ENCODE results near the gene TTC27.
"Not testable (repeated sequence)": the region's sequence is repeated elsewhere in the genome, so short reads cannot be mapped to it uniquely, and the experiment has no call there.

Gene TTC27

DNA sequence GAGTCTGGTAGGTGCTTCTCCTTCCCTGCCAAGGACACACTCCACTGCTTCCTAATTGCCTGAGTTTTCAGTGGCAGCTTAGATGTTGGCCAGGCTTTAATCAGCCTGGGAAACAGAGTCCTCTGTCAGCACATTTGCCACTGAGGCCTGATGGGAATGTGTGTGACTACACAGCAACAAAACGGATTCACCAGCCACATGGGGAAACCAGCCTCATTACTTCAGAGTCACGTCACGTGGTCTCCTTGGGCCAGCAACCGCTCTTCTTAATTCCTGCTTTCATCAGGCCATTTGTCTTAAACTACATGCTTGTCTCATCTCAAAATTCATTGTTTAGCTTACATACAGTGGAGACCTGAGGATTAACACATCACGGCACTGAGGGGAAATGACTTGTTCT, 225.0 kb downstream of the TTC27 start:
- DNase-seq (ENCODE audit: low read depth) = no peak

DNA sequence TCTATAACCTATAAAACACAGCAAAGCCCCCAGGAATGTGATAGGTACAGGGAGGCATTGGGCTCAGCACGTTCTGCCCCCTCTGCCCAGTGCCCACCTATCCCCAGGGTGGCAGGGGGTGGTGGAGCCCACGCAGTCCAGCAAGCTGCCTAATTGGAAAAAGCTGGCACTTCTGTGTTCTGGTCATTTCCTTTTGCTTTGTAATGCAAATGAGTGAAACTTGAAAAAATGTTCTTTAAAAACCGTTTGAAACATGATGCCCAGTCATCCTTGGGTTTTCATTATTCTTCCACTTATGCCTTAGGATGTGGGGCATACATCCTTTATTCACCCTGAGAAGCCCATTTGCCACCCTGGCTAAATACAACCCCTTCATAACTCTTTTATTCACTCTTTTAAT, 229.0 kb downstream of the TTC27 start:
- no peak for DNase-seq (ENCODE audit: low read depth)

DNA sequence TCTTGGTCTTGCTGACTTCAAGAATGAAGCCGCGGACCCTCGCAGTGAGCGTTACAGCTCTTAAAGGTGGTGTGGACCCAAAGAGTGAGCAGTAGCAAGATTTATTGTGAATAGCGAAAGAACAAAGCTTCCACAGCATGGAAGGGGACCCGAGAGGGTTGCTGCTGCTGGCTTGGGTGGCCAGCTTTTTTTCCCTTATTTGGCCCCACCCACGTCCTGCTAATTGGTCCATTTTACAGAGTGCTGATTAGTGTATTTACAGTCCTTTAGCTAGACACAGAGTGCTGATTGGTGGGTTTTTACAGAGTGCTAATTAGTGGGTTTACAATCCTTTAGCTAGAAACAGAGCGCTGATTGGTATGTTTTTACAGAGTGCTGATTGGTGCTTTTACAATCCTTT, 230.9 kb downstream of the TTC27 start:
- DNase-seq (ENCODE audit: low read depth) = no peak

DNA sequence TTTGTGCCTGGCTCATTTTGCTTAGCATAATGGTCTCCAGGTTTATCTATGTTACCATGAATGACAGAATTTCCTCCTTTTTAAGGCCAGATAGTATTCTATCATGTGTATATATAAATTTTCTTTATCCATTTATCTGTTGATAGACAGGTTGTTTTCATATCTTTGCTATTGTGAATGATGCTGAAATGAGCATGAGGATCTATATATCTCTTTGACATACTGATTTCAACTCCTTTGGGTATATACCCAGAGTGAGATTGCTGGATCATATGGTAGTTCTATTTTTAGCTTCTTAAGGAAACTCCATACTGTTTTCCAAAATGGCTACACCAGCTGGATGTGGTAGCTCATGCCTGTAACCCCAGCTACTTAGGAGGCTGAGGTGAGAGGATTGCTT, 232.5 kb downstream of the TTC27 start:
- DNase-seq (ENCODE audit: low read depth) = no peak

DNA sequence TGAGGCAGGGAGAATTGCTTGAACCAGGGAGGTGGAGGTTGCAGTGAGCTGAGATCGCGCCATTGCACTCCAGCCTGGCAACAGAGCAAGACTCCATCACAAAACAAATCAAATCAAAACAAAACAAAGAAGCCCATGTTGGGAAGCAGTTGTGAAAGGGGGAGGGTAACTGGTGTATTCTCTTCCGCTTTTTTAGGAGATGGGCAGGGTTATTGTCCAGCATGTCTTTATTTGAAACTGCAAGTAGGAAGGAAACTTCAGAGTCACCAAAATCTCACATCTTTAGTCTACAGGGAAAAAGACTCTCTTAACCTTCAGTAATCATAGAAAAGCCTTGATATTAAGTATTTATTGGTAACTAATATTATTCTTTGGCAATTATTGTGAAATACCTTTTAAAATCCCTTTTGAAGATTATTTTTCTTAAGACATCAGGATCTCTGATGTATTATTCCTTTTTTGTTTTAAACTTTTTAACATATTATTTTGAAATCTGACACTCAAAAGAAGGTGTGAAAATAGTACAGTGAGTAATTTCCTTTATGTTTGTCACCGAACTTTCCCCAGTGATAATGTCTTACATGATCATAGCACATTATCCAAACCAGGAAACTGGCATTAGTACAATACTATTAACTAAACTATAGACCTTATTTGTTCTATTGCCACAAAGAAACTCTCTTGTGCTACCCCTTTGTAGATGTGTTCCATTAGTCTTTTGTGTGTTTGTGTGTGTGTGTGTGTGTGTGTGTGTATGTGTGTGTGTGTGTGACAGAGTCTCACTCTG, 234.6 kb downstream of the TTC27 start:
- no peak for DNase-seq (ENCODE audit: low read depth)

DNA sequence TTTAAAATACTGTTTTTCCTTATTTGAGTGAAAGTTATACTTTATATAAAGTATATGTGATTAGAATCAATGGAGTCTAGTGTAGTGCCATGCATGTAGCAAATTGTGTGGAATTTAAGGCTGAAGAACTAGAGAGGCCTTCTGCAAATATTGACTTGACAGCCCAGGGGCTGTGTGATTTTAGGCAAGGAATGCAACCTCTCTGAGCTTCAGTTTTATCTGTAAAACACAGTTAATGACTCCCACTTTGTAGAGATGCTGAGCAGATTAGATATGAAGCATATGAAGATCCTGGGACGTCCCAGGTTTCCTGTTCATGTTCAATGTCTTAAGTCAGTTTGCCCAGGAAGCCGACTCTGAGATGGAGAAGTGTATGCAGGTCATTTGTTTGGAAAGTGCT, 235.5 kb downstream of the TTC27 start:
- no peak for DNase-seq (ENCODE audit: low read depth)

DNA sequence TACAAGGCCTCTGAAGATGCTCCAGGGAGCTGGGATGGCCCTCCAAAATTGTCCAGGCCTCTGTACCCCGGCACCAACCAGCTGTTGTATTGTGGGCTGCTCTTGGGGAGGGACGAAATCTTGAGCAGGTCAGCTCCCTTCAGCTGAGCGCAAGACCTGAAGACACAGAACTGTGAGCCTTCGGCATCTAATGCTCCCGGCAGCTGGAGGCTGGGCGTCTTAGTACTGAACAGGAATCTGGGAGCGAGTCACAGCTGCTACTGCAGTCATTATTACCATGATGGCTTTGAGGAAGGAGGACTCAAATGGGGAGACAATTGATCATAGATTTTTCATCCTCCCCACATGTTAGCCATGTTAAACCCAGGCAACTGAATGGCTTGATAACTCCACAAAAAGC, 236.0 kb downstream of the TTC27 start:
- DNase-seq (ENCODE audit: low read depth) = no peak

DNA sequence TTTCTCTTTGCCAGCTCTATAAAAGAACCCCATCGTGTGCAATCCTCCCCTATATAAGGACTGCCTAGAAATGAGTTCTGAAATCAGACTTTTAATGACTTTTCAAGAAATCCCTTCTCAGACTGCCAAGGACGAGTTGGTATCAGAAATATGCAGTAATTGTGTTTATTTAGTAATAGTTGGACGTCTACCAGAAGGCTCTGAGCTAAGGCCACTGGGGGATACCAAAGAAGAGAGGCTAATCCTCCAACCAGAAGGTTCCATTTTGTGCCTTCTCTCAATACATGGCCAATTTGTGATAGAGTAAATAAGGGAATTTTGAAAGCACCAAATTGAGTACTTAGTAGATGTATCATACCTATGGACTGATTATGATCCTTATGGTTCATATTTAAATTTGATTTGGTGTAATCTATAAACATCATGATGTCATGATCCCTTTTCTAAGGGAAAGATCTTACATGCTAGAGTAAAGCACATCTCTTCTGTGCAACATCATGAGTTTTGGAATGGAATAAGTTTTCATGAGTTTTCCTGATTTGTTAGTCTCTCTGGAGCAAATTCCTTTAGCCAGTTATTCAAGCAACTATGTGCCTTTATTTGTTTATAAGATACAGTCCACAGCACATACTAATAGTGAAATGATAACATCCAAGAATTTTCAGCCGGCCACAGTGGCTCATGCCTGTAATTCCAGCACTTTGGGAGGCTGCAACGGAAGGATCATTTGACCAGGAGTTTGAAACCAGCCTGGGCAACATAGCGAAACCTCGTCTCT, 236.7 kb downstream of the TTC27 start:
- no peak for DNase-seq (ENCODE audit: low read depth)

DNA sequence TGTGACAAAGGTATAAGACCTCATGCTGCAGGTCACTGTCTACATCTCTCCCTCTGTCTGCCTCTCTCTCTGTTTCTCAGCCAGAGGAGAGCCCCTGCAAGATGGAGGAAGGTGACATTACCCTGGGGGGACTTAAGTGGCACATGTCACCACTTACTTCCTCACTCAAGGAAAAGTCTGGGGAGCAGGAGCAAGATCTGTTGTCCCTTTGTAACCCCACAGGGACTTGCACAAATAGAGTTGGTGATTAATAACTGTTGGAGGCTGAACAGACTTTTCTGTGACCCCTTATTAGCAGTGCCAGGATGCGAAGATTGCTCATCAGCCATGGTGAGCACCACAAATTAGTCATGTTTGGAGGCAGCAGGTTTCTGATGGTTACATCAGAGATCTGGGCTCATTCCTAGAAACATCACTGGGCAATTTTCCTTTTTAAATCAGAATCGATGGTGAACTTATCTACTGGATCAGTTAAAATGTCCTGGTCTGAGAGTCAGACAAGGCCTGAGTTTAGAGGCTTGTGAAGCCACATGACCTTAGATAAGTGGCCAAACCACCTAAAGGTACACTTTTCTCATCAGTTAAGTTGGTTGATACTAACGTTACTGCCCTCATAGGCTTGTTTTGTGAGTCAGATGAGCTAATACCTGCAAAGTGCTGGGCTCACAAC, 237.7 kb downstream of the TTC27 start:
- DNase-seq (ENCODE audit: low read depth) = no peak

DNA sequence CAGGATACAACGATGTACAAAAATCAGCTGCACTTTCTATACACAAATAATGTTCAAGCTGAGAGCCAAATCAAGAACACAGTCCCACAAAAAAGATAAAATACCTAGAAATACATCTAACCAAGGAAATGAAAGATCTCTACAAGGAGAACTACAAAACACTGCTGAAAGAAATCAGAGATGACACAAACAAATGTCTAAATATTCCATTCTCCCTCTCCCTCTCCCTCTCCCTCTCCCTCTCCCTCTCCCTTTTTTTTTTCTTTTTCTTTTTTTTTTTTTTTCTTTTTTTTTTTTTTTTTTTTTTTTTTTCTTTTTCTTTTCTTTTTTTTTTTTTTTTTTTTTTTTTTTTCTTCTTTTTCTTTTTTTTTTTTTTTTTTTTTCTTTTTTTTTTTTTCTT, 238.6 kb downstream of the TTC27 start:
- DNase-seq (ENCODE audit: low read depth) = not testable (repeated sequence)

Data from stimulated activated CD8-positive, alpha-beta memory T cell treated with anti-CD3 and anti-CD28 coated beads, Interleukin-15, amount 100 ng/mL, for 24 hours (primary cell).